CD4-positive, alpha-beta T cell treated with Interleukin-6 for 4 hours (primary cell): ENCODE results near the gene GFPT2.

Source experiments
- DNase-seq: peaks from one replicate; pipeline ENCODE4 v3.0.0-alpha.2; 2020; ENCODE audit warnings: mixed read lengths

The GFPT2 gene

GRCh38 chr5:180353048-180353979 lies at the start of gene GFPT2:
GFPT2 (minus strand) TSS chr5:180353336; CDS start chr5:180353217, 119 bp downstream.
- DNase-seq, result peak; percentile 85

DNA sequence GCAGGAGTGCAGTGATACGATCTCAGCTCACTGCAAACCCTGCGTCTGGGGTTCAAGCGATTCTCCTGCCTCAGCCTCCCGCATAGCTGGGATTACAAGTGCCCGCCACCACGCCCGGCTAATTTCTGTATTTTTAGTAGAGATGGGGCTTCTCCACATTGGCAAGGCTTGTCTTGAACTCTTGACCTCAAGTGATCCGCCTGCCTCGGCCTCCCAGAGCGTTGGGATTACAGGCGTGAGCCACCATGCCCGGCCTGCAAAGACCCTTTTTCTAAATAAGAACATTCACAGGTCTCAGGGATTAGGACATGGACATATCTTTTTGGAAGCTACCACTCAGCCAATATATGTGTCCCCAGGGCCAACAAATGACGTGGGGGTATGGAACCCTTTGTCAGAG lies 49.6 kb upstream of the GFPT2 start:
- DNase-seq, result no peak

- DNase-seq, result no peak
These were observed 48.2 kb upstream of the GFPT2 start for GRCh38 chr5:180401229-180401907.

DNA sequence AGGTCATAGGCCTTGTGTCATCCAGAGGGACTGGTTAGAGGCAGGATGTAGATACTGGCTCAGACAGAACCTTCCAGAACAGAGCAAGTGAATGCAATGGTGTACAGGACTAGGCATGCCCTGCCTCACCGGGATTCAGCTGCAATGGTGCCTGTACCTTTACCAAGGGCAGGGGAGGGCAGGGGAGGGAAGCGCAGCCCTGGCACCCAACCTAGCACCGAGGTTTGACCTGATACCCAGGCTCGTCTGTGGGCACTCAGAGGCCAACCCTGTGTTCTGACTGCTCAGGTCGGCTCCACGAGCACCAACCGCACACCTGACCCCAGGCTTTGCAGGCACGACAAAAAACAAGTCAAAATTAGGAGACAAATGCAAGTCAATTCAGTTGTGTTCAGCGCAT lies 47.3 kb upstream of the GFPT2 start:
- DNase-seq, result no peak

DNA sequence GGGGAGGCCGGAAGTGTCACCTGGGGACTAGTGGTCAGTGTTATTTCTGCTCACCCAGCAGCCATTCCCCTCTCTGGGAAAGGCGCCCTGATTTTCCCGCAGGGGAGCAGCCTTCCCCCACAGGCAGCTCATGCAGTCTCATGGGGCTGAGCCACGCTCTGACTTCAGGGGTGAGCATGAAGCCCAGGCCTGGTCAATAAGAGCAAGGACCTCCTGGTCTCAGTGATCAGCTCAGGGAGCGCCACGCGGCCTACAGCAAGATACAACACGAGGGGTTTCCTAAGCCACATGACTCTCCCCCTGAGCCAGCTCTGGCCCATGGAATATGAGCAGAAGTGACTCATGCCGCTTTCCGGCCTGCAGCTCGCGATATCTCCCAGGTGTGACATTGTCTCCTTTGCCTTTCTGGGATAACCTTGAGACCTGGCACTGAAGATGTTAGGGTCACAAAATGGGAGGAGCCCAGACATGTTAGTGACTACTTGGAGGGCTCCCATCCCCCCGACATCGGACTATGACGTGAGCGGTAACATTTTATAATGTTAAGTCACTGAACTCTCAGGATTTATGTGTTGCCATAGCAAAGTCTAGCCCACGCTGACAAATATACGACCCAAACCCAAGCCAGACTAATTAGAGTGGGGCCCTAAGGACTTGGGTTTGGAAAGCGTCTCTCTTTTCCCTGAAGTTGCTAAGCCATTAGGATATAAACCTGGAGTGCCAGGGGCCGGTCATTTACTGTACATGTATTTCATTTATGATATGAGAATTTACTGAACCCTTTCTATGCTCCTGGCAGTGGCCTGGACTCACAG lies 46.5 kb upstream of the GFPT2 start:
- DNase-seq, result no peak

- no peak for DNase-seq
These were observed 43.8 kb upstream of the GFPT2 start for GRCh38 chr5:180396926-180397325.

DNA sequence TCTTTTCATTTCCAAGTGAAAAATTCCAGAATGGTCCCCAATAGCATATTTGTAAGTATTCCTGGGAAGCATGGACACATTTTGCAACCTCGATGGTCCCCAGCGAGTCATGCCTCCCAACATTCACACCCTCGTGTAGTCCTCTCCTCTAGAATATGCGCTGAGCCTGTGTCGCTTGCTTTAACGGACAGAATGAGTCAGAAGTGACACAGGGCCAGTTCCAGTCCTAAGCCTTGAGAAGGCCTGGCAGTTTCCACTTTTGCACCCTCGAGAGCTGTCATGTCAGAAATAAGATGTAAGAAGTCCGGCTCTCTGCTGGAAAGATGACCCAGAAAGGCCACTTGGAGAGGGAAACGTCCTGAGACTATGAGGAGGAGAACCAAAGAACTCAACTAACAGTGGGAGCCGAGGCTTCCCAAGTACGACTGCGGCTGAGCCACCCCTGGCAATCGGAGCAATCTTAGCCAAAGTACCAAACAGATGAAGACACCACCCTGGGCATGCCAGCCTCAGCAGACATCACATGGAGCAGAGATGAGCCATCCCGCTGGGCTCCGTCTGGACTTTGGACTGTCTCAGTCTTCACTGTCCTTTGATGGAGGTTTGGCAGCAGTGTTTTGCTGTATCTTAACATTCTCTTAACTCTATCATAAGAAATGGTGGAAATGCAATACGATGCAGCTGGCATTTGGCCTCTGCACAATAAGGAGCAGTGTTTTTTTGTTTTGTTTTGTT lies 42.6 kb upstream of the GFPT2 start:
- no peak for DNase-seq

DNA sequence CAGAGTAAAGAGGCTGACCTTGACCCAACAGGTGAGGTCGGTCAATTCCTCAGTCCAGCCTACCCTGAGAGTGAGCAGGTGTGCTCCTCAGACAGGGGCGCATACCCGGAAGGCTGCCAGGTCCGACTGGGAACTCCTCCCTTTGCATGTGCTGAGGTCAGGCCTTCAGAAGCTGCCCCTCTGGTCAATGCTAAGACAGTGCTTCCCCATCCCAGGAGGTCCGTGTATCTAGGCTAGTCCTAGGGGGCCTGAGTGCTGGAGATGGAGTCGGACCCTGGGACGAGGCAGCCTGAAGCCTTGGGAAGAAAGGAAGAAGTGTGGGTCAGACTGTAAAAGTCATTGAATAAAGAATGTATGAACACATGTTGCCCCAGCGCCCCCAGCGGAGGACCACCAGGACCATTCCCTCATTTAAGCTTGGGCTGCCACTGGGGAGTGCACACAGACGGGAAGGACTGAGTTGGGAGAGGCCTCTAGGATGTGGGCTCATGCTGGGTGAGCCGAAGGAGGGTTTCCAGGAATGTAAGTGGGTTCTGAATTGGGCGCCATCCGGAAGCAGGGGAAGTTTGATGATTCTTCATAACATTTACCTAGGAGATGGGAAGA lies 41.0 kb upstream of the GFPT2 start:
- no peak for DNase-seq

- no peak for DNase-seq
These were observed 38.1 kb upstream of the GFPT2 start for GRCh38 chr5:180391276-180391675.

DNA sequence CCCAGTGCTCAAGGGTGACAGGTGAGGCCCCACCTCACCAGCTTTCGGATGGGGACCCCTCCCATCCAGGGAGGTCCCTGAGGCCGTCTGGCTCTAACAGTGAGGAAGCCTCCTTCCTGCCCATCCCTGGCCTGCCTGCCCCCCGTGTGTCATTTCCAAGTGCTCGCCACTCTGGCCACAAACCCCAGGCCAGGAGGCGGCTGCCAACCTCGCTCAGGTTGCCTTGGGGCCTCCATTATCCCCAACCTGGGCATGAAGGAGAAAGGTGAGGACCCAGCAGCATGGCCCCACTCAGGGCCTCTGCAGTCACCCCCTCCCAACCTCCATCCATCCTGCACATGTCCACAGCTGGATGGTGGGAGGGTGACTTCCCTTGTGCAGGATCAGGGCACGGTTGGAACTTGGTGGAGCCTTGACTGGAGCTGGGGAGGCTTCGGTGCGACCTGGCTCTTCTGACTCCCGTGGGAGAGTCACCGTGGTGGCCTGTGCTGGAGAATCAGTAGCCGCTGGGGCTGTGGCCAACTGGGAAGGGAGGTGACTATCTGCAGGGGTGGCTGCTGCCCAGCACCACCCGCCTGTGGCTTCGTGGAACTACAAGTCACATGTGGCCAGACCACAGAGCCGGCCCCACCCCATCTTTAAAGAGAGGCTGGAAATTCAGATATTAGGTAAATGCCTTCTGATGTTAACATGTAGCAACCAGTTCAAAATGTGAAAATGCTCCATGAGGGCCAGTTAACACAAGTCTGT lies 37.5 kb upstream of the GFPT2 start:
- no peak for DNase-seq

DNA sequence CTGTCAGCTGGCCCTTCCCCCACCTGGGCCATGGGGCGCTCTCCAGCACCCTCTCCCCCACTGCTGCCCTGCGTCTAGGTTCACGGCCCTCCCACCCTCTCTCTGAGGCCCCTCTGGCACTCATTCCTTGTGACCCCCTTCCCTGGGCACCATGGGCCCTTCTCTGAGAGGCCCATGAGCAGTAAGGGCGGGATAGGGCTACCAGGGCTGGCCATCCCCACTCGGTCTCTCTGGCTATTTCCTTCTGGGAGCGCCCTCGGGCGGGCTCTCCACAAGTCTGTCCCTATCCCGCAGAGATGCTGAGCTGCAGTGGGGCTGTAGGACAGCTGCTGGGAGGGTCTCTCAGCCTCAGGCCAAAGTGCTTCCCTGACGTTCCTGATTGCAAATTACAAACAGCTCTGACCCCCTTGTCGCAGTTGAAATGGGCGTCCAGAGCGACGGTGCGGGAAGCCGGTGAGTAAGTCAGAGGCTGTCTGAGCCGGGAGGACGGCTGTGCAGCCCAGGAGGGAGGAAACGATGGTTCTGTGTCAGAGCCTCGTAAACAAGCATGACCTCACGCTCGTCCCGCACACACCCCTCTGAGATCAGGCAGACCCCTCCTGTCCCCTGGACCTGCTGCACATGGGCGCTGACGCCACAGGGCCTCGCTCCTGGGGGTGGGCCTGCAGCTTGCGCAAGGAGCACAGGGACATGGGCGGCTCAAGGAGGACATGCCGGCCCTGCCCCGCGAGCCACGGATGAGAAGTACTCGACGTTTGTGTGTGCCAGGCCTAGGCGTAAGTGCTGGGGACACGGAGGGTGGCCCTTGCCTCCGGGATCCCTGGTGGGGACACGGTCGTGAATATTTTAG lies 36.3 kb upstream of the GFPT2 start:
- DNase-seq, result no peak

DNA sequence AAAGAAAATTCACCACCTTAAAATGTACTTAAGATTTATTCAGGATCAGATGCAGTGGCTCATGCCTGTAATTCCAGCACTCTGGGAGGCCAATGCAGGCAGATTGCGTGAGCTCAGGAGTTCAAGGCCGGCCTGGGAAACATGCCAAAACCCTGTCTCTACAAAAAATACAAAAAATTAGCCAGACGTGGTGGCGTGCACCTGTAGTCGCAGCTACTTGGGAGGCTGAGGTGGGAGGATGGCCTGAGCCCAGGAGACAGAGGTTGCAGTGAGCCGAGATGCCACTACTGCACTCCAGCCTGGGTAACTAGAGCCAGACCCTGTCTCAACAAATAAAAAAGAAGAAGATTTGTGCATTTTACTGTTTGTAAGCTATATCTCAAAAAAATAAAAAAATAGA lies 34.7 kb upstream of the GFPT2 start:
- no peak for DNase-seq

DNA sequence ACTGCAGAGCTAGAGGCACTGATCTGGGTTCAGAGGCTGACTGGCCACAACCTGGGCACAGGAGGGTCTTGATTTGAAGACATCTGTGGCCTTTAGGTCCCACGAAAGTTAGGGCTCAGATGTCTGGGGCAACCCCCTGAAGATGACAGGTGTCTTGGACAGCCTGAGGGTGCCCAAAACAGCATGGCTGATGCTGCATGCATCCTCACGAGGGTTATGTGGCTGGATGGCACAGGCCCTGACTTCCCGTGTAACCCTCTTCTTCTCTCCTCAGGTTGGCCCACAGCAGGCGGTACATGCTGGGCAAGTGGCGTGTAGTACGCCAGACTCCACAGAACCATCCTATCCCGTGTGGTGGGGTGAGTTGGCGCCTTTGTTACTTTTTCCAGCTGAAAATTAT lies 29.8 kb upstream of the GFPT2 start:
- DNase-seq, result no peak

DNA sequence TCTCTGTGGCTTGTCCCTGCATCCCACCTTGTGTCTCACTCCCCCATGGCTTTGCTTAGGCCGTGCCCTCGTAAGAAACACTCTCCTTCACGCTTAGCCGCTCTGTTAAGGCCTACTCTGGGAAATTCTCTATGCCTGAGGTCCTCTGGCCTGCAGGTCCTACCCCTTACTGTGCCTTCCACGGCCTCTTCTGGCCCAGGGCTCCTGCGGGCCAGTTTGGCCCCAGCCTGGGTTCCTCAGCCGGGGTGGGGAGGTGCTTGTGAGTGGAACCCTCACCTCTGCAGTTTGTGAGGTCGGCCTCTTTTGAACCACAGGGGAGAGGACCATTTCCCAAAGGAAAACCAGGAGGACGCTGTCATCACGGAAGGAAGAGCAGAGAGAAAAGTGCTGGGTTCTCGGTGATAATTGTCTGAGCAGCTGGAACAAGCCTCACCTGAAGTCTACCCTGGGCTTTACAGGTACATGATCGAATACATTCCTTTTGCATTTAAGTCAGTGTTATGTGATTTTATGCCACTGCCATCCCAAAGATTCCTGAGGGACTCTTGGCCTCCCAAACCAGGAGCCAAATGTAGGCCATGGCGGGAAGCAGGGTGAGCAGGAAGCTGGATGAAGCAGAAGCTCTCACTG lies 28.8 kb upstream of the GFPT2 start:
- DNase-seq, result no peak

GRCh38 chr5:180381428-180381827 lies 28.3 kb upstream of the GFPT2 start:
- DNase-seq, result no peak

- no peak for DNase-seq
These were observed 27.7 kb upstream of the GFPT2 start for GRCh38 chr5:180380856-180381255.

DNA sequence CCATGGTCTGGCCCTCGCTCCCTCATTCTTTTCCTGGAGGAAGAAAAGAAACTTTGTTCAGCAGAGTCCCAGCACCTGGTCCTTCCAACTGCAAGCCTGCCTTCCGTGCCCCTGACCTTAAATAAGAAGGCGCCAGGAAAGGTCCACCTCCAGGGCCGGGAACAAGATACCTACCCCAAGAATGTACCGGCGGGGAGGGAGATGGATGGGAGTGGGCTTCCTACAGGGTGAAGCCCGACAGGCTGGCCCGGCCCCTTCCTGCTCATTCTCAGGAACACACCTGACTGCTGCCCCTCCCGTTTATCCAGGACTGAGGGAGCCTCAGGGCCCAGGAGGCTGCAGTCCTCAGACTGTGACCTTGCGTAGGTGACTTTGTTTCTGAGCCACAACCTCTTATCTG lies 27.3 kb upstream of the GFPT2 start:
- no peak for DNase-seq

DNA sequence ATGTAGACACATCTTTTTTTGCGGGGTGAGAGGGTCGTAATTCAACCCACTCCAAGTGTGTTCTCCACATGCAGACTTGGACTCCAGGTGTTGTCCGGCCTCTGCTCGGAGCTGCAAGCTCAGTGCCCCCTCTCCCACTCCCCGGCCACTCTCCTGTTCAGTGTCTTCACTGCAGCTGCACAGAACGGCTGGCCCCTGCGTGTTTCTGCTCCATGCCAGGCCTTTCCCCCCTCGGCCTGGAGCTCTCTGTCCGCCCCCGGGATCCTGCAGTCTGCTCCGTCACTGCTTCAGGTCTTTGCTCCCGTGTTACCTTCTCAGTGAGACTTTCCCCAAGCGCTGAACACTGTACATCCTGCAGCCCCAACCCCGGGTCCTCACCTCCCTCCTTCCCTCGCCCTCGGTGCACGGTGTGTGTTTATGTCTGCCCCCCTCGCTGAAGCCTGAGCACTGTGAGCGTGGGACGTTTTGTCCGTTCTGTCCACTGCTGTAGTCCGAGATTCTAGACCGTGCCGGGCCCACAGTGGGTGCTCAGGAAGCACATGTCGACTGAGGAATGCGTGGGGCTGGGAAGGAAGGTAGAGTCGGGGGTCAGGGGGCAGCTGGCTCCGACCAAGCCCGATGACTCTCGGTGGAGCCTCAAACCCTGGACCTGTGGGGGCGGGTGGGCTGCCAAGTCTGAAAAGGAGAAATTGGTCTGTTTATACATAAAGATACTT lies 26.4 kb upstream of the GFPT2 start:
- DNase-seq, result no peak
